HFFc6 (cell line): ENCODE data around the gene CDC27. TPM values are rescaled to one million over a fixed set of nuclear protein-coding genes. Genes with fewer than 3 reads are reported as not detected.

ENCODE experiments used
- DNase-seq: peaks from one replicate; pipeline ENCODE4 v3.0.0-alpha.2; 2018
- H3K27ac Mint-ChIP-seq: 2 replicates; pipeline ENCODE4 v1.8.0; 2020; ENCODE audit warnings: mild to moderate bottlenecking, mixed read lengths
- H3K27me3 Mint-ChIP-seq: 2 replicates; pipeline ENCODE4 v1.8.0; 2021; ENCODE audit warnings: mild to moderate bottlenecking, moderate library complexity, mixed read lengths; ENCODE audit not compliant: insufficient read depth
- H3K36me3 Mint-ChIP-seq: 2 replicates; pipeline ENCODE4 v1.8.0; 2021; ENCODE audit warnings: low read depth, mixed read lengths
- H3K4me1 Mint-ChIP-seq: 2 replicates; pipeline ENCODE4 v1.8.0; 2020; ENCODE audit warnings: low read depth, mixed read lengths
- H3K4me3 Mint-ChIP-seq: 2 replicates; pipeline ENCODE4 v1.8.0; 2020; ENCODE audit warnings: mild to moderate bottlenecking, moderate library complexity, mixed read lengths
- H3K9me3 Mint-ChIP-seq: 2 replicates; pipeline ENCODE4 v1.8.0; 2020; ENCODE audit warnings: mild to moderate bottlenecking, mixed read lengths
- total RNA-seq, 6 experiments: library from RNA; stranded (reverse); fragmentation: NEBNext Ultra II Directional; extraction: Animal tissue kit (Norgen Biotek cat#: 25700); gene quantifications; 2 replicates in 1 of 6; 3 replicates in 5 of 6; pipeline ENCODE4 v1.2.3, GENCODE V29; 2021
- TF ChIP-seq, protein P1 (sequence below): fragments of 200-600 bp; sonication (generic); IDR thresholded peaks from 2 replicates; pipeline ENCODE4 v1.5.0; 2021; ENCODE audit warnings: antibody characterized with exemption, mild to moderate bottlenecking

The CDC27 gene
- total RNA-seq, 6 experiments from 2014 or later, result 144 to 202 (median 170) TPM

DNA sequence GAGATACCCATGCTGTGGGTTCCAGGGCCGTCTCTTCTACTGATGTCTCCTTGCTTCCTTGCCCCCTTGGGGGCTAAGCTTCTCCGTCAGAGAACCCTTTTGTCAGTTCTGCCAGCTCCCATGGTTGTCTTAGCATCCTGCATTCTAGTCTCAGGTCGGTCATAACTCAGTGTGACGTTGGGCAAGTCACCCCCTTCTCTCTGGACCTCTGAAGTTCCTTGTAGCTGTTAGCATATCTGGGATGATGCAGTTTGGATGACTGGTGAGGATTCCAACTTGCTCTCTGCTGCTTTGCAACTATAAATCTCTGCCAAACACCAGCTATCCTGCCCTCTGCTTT, 11.2 kb upstream of the CDC27 start:
- Mint-ChIP-seq H3K27me3 (no peaks in the 10 kb centered on the region; the same call in 1 of the 2 replicates), H3K9me3 (no peaks in the 10 kb centered on the region; the same call in 1 of the 2 replicates), H3K4me3 (no peak overlapping the region), H3K4me1 (peaks cover 22% of the 10 kb centered on the region), H3K27ac (no peak overlapping the region), H3K36me3 (no peaks in the 10 kb centered on the region)
- DNase-seq, result no peak
- TF ChIP-seq, protein P1, sequence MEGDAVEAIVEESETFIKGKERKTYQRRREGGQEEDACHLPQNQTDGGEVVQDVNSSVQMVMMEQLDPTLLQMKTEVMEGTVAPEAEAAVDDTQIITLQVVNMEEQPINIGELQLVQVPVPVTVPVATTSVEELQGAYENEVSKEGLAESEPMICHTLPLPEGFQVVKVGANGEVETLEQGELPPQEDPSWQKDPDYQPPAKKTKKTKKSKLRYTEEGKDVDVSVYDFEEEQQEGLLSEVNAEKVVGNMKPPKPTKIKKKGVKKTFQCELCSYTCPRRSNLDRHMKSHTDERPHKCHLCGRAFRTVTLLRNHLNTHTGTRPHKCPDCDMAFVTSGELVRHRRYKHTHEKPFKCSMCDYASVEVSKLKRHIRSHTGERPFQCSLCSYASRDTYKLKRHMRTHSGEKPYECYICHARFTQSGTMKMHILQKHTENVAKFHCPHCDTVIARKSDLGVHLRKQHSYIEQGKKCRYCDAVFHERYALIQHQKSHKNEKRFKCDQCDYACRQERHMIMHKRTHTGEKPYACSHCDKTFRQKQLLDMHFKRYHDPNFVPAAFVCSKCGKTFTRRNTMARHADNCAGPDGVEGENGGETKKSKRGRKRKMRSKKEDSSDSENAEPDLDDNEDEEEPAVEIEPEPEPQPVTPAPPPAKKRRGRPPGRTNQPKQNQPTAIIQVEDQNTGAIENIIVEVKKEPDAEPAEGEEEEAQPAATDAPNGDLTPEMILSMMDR, result no peak

DNA sequence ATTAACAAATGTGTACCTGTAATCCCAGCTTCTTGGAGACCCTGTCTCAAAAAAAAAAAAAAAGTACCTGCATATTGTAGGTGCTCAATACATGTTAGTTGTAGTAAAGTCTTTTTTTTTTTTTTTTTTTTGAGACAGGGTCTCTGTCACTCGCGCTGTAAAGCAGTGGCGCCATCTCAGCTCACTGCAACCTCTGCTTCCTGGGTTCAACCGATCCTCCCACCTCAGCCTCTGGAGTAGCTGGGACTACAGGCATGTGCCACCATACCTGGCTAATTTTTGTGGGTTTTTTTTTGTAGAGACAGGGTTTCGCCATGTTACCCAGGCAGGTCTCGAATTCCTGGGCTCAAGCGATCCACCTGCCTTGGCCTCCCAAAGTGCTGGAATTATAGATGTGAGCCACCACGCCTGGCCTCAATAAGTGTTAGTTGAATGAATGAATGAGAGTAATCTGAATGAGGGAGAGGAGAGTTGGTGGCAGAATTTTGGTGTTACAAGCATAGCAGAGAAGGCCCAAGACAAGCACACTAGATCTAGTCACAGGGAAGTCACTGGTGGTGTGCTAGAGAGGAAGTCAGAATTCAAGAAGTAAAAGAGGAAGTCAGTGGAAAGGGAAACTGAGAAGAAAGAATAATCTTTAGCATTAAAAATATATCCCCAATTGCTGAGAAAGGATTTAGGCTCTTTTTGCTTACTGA, 10.7 kb upstream of the CDC27 start:
- TF ChIP-seq, protein P1, result no peak
- no peaks in the 10 kb centered on the region for H3K36me3 Mint-ChIP-seq

DNA sequence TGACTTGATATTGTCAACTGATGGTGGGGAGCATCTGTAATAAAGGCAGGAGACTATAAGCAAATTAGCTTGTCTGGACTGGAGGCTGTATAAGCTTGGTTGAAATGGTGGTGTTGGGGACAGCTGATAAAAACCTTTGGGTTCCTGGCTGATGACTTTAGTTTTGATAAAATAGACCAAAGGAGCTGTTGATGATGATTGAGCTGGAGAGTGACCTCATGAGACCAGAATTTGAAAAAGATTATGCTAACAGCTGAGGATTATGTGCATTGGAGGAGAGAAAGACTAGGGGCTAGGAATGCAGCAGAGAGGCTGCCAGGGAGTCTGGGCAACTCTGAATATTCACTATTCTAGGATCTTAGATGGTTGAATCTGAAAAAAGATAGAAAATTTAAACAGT, 8.7 kb upstream of the CDC27 start:
- TF ChIP-seq, protein P1, result no peak
- DNase-seq, result no peak
- Mint-ChIP-seq H3K27ac (no peak overlapping the region), H3K4me3 (no peak overlapping the region), H3K9me3 (no peaks in the 10 kb centered on the region; the same call in 1 of the 2 replicates), H3K36me3 (no peaks in the 10 kb centered on the region), H3K4me1 (no peaks in the 10 kb centered on the region), H3K27me3 (no peaks in the 10 kb centered on the region; the same call in 1 of the 2 replicates)

More for the DNA sequence above, 10.7 kb upstream of the CDC27 start:
- no peaks in the 10 kb centered on the region; the same call in 1 of the 2 replicates for H3K9me3 Mint-ChIP-seq
- no peak overlapping the region for H3K27ac Mint-ChIP-seq
- H3K4me1 Mint-ChIP-seq, result peaks cover 17% of the 10 kb centered on the region
- no peak for DNase-seq
- no peak overlapping the region for H3K4me3 Mint-ChIP-seq
- H3K27me3 Mint-ChIP-seq, result no peaks in the 10 kb centered on the region; the same call in 1 of the 2 replicates

DNA sequence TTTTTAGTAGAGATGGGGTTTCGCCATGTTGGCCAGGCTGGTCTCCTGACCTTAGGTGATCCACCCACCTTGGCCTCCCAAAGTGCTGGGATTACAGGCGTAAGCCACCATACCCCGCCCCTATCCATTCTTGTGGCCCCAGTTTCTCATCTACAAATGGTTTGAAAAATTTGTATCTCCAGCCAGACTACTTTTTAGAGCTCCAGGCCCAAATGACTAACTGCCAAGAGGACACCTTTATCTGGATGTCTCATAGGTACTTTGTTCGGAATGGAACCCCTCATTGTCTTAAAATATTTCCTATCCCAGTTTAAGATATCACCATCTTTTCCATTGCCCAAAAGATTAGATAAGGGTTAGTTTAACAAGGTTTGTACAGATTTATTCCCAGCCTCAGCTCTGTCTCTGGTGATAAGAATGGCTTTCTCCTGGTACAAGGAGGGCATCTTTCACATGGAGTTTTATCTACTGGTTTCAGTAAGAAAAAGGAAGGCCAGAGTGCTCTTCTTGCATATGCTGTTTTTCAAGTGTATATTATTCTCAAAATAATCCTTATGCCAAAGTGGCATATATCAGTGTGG, 4.9 kb upstream of the CDC27 start:
- H3K4me3 Mint-ChIP-seq, result no peak overlapping the region

DNA sequence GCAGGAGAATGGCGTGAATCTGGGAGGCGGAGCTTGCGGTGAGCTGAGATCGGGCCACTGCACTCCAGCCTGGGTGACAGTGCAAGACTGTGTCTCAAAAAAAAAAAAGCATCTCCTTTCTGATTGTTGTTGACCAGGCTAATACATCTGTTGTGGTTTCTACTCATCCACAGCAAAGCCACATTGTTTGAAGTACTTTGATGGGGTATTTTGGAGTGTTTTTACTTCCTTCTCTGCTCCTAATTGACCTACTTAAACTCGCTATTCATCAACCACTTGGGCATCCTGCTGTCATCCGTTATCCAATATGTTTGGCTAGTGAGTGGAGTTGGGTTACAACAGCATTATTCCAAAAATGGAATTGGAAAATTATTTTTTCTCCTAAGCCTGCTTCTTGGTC, 3.5 kb upstream of the CDC27 start:
- Mint-ChIP-seq H3K36me3 (peaks cover 9% of the 10 kb centered on the region), H3K4me3 (no peak overlapping the region), H3K9me3 (no peaks in the 10 kb centered on the region; the same call in 1 of the 2 replicates), H3K27ac (no peak overlapping the region), H3K4me1 (peaks cover 9% of the 10 kb centered on the region), H3K27me3 (no peaks in the 10 kb centered on the region)
- DNase-seq, result no peak
- TF ChIP-seq, protein P1, result no peak

More for the DNA sequence above, 4.9 kb upstream of the CDC27 start:
- Mint-ChIP-seq H3K36me3 (no peaks in the 10 kb centered on the region), H3K4me1 (peaks cover 9% of the 10 kb centered on the region), H3K27ac (no peak overlapping the region), H3K9me3 (no peaks in the 10 kb centered on the region; the same call in 1 of the 2 replicates), H3K27me3 (no peaks in the 10 kb centered on the region)
- TF ChIP-seq, protein P1, result no peak
- DNase-seq, result no peak
